RWPE2 (cell line): ENCODE results near the gene COL1A1.
A peak's percentile ranks its signal among the peaks of the same experiment; 100 is the strongest.

Experiments
- ATAC-seq: fragments of 200-7000 bp; cut with Tn5 transposase; 3 replicates; pipeline ENCODE4 v1.9.1; 2021; ENCODE audit warnings: low read depth
- DNase-seq: peaks from one replicate; pipeline ENCODE4 v3.0.0-alpha.2; 2020; ENCODE audit warnings: low spot score
- H3K27ac ChIP-seq: fragments of 450-650 bp; 2 replicates; pipeline ENCODE4 v1.5.1; 2017; ENCODE audit warnings: mild to moderate bottlenecking; ENCODE audit not compliant: poor library complexity, severe bottlenecking
- H3K27me3 ChIP-seq: fragments of 250-450 bp; sonication (Bioruptor Pico); 2 replicates; pipeline ENCODE4 v1.5.1; 2021; ENCODE audit warnings: mild to moderate bottlenecking, moderate library complexity; ENCODE audit not compliant: insufficient read depth, poor library complexity, severe bottlenecking
- H3K36me3 ChIP-seq: fragments of 250-450 bp; sonication (Bioruptor Pico); 2 replicates; pipeline ENCODE4 v1.5.1; 2020; ENCODE audit warnings: low read depth, mild to moderate bottlenecking, moderate library complexity
- H3K4me1 ChIP-seq: fragments of 250-450 bp; sonication (Bioruptor Pico); 2 replicates; pipeline ENCODE4 v1.5.1; 2021; ENCODE audit warnings: mild to moderate bottlenecking, moderate library complexity; ENCODE audit not compliant: insufficient read depth, poor library complexity, severe bottlenecking
- H3K4me3 ChIP-seq: fragments of 250-450 bp; sonication (Bioruptor Pico); 2 replicates; pipeline ENCODE4 v1.5.1; 2021; ENCODE audit warnings: mild to moderate bottlenecking, moderate library complexity; ENCODE audit not compliant: severe bottlenecking
- H3K9me3 ChIP-seq: fragments of 250-450 bp; sonication (Bioruptor Pico); 2 replicates; pipeline ENCODE4 v1.5.1; 2021; ENCODE audit warnings: mild to moderate bottlenecking, moderate library complexity; ENCODE audit not compliant: severe bottlenecking
- CTCF ChIP-seq: fragments of 450-650 bp; IDR thresholded peaks from one replicate; pipeline ENCODE4 v1.5.1; 2017; ENCODE audit warnings: mild to moderate bottlenecking, moderate library complexity; ENCODE audit not compliant: poor library complexity, severe bottlenecking

Gene COL1A1

DNA sequence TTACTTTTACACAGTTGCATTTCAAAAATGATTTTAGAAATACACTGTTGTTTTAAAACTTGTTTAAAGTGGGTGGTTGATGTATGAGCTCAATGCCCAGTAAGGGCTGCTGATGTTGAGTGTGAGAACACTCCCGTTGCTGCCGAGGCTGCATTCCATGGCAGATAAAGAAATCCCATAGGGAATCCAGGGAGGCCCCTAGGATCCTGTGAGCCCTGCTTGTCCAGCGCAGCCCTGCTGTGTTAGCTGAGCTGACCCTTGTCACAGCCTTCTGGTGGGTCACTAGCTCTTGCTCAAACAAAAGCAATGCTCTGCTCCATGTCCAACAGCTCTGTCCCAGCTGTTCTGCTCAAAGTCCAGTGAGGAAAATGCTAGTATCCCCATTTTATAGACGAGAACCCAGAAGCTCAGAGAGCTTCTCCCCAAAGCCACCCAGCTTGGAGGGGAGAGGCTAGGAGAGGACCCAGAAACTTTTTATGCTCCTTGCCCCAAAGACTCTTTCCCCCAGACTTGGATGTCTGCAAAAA lies 18.6 kb upstream of the COL1A1 start:
- no peak overlapping the region for H3K4me3 ChIP-seq
- ATAC-seq (peak; percentile 15; the same call in 1 of the 3 replicates), DNase-seq (no peak)
- peak overlapping the region; percentile 94 for H3K27ac ChIP-seq
- TF ChIP-seq CTCF = no peak
- no peaks in the 10 kb centered on the region for H3K36me3 ChIP-seq
- H3K4me1 ChIP-seq = peaks cover 39% of the 10 kb centered on the region
- H3K27me3 ChIP-seq = no peaks in the 10 kb centered on the region
- H3K9me3 ChIP-seq = peaks cover 3% of the 10 kb centered on the region

GRCh38 chr17:50219342-50219741 lies 17.9 kb upstream of the COL1A1 start:
- DNase-seq = peak; percentile 65
- H3K36me3 ChIP-seq = no peaks in the 10 kb centered on the region
- H3K4me3 ChIP-seq = no peak overlapping the region
- no peaks in the 10 kb centered on the region for H3K9me3 ChIP-seq
- no peak for TF ChIP-seq CTCF
- H3K27me3 ChIP-seq = no peaks in the 10 kb centered on the region
- H3K27ac ChIP-seq = peak overlapping the region; percentile 94
- peak; percentile 75 for ATAC-seq
- H3K4me1 ChIP-seq = peaks cover 39% of the 10 kb centered on the region

DNA sequence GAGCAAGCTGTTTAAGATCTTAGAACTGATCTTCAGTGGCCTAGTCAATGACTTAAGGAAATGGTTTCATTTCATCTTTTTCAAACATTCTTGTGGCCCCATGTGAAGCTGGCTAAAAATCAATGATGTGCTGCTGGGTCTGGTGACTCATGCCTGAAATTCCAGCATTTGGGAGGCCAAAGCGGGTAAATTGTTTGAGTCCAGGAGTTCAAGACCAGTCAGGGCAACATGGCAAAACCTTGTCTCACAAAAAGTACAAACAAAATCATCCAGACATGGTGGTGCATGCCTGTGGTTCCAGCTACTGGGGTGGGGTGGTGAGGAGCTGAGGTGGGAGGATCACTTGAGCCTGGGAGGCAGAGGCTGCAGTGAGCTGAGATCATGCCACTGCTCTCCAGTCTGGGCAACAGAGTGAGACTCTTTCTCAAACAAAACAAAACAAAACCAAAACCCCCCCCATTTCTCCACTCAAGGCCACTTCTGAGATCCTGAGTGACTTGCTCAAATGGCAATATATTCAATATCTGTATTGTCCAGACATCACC lies 17.4 kb upstream of the COL1A1 start:
- no peaks in the 10 kb centered on the region for H3K36me3 ChIP-seq
- no peaks in the 10 kb centered on the region for H3K27me3 ChIP-seq
- DNase-seq (peak; percentile 55), ATAC-seq (peak; percentile 52)
- H3K9me3 ChIP-seq = no peaks in the 10 kb centered on the region
- TF ChIP-seq CTCF = no peak
- H3K27ac ChIP-seq = peak overlapping the region; percentile 94
- no peak overlapping the region for H3K4me3 ChIP-seq
- H3K4me1 ChIP-seq = peaks cover 39% of the 10 kb centered on the region

GRCh38 chr17:50218071-50218759 lies 16.8 kb upstream of the COL1A1 start:
- no peak for TF ChIP-seq CTCF
- H3K4me3 ChIP-seq = no peak overlapping the region
- peaks cover 39% of the 10 kb centered on the region for H3K4me1 ChIP-seq
- ATAC-seq = no peak
- no peak for DNase-seq
- no peaks in the 10 kb centered on the region for H3K27me3 ChIP-seq
- H3K27ac ChIP-seq = peak overlapping the region; percentile 94
- H3K36me3 ChIP-seq = no peaks in the 10 kb centered on the region
- H3K9me3 ChIP-seq = no peaks in the 10 kb centered on the region

- H3K36me3 ChIP-seq = no peaks in the 10 kb centered on the region
- H3K4me1 ChIP-seq = peaks cover 39% of the 10 kb centered on the region
- peak overlapping the region; percentile 94 for H3K27ac ChIP-seq
- H3K27me3 ChIP-seq = no peaks in the 10 kb centered on the region
- TF ChIP-seq CTCF = no peak
- H3K9me3 ChIP-seq = no peaks in the 10 kb centered on the region
- DNase-seq (no peak), ATAC-seq (no peak)
- H3K4me3 ChIP-seq = no peak overlapping the region
Measured at GRCh38 chr17:50217591-50217990, 16.2 kb upstream of the COL1A1 start.
